ENCODE measurements around the gene RPF1.

GRCh38 chr1:84430546-84430945, 48.5 kb upstream of the RPF1 start:
- no peak for TF ChIP-seq CTCF (conservative IDR thresholded peaks at IDR 0.05)
- TF ChIP-seq EZH2 (IDR thresholded peaks at IDR 0.05; ENCODE audit: low read depth) = no peak
